IPS-18a (cell line): Measurements from ENCODE around the gene KPNA1.
"Not testable (repeated sequence)": the region's sequence is repeated elsewhere in the genome, so short reads cannot be mapped to it uniquely, and the experiment has no call there.

ENCODE experiments used
- H3K27ac ChIP-seq: one replicate; pipeline ENCODE4 v1.5.1; 2013; ENCODE audit warnings: low read length
- H3K27me3 ChIP-seq: one replicate; pipeline ENCODE4 v1.6.1; 2013; ENCODE audit warnings: mild to moderate bottlenecking, low read length; ENCODE audit not compliant: control insufficient read depth, insufficient read depth
- H3K36me3 ChIP-seq: one replicate; pipeline ENCODE4 v1.6.1; 2013; ENCODE audit warnings: low read depth, low read length; ENCODE audit not compliant: control insufficient read depth
- H3K4me1 ChIP-seq: one replicate; pipeline ENCODE4 v1.6.1; 2013; ENCODE audit warnings: low read depth, low read length; ENCODE audit not compliant: control insufficient read depth
- H3K4me3 ChIP-seq: one replicate; pipeline ENCODE4 v1.5.1; 2013; ENCODE audit warnings: low read length
- H3K9ac ChIP-seq: one replicate; pipeline ENCODE4 v1.6.1; 2013; ENCODE audit warnings: mild to moderate bottlenecking, low read length, moderate library complexity
- H3K9me3 ChIP-seq: one replicate; pipeline ENCODE4 v1.6.1; 2013; ENCODE audit warnings: low read depth, low read length; ENCODE audit not compliant: control insufficient read depth

The KPNA1 gene

GRCh38 chr3:122502139-122502538 lies 12.6 kb downstream of the KPNA1 start:
- no peaks in the 10 kb centered on the region for H3K36me3 ChIP-seq
- no peak overlapping the region for H3K27ac ChIP-seq
- H3K27me3 ChIP-seq = no peaks in the 10 kb centered on the region

GRCh38 chr3:122500964-122501363 lies 13.8 kb downstream of the KPNA1 start:
- not testable (repeated sequence) for H3K27me3 ChIP-seq, H3K9ac ChIP-seq, H3K27ac ChIP-seq, H3K36me3 ChIP-seq, H3K9me3 ChIP-seq, H3K4me3 ChIP-seq
- H3K4me1 ChIP-seq = peaks cover 19% of the 10 kb centered on the region

More at GRCh38 chr3:122502139-122502538, 12.6 kb downstream of the KPNA1 start:
- H3K9me3 ChIP-seq = no peaks in the 10 kb centered on the region
- H3K9ac ChIP-seq = no peak overlapping the region
- no peak overlapping the region for H3K4me3 ChIP-seq
- peaks cover 12% of the 10 kb centered on the region for H3K4me1 ChIP-seq

- no peak overlapping the region for H3K4me3 ChIP-seq
- no peak overlapping the region for H3K9ac ChIP-seq
- no peaks in the 10 kb centered on the region for H3K9me3 ChIP-seq
- peaks cover 19% of the 10 kb centered on the region for H3K4me1 ChIP-seq
- H3K27ac ChIP-seq = no peak overlapping the region
- H3K27me3 ChIP-seq = no peaks in the 10 kb centered on the region
- peaks cover 14% of the 10 kb centered on the region for H3K36me3 ChIP-seq
Observed at GRCh38 chr3:122498152-122498551, 16.6 kb downstream of the KPNA1 start.

- Histone ChIP-seq H3K9ac (no peak overlapping the region), H3K9me3 (no peaks in the 10 kb centered on the region), H3K4me1 (peaks cover 19% of the 10 kb centered on the region), H3K36me3 (peaks cover 20% of the 10 kb centered on the region), H3K4me3 (no peak overlapping the region), H3K27ac (no peak overlapping the region), H3K27me3 (no peaks in the 10 kb centered on the region)
Observed at GRCh38 chr3:122497425-122497824, 17.3 kb downstream of the KPNA1 start.

GRCh38 chr3:122496508-122496907 lies 18.2 kb downstream of the KPNA1 start:
- H3K36me3 ChIP-seq = peaks cover 20% of the 10 kb centered on the region
- H3K27me3 ChIP-seq = no peaks in the 10 kb centered on the region
- no peak overlapping the region for H3K9ac ChIP-seq
- peaks cover 19% of the 10 kb centered on the region for H3K4me1 ChIP-seq
- H3K27ac ChIP-seq = no peak overlapping the region
- no peaks in the 10 kb centered on the region for H3K9me3 ChIP-seq
- no peak overlapping the region for H3K4me3 ChIP-seq

- H3K36me3 ChIP-seq = peaks cover 20% of the 10 kb centered on the region
- no peak overlapping the region for H3K27ac ChIP-seq
- no peak overlapping the region for H3K9ac ChIP-seq
- H3K9me3 ChIP-seq = no peaks in the 10 kb centered on the region
- H3K4me1 ChIP-seq = peaks cover 11% of the 10 kb centered on the region
- H3K27me3 ChIP-seq = no peaks in the 10 kb centered on the region
- H3K4me3 ChIP-seq = no peak overlapping the region
Observed at GRCh38 chr3:122493296-122493695, 21.4 kb downstream of the KPNA1 start.

GRCh38 chr3:122488262-122488973 lies 26.3 kb downstream of the KPNA1 start:
- Histone ChIP-seq H3K9ac (no peak overlapping the region), H3K36me3 (peaks cover 13% of the 10 kb centered on the region), H3K9me3 (no peaks in the 10 kb centered on the region), H3K4me1 (no peaks in the 10 kb centered on the region), H3K27me3 (no peaks in the 10 kb centered on the region), H3K4me3 (no peak overlapping the region), H3K27ac (no peak overlapping the region)

- Histone ChIP-seq H3K27me3 (no peaks in the 10 kb centered on the region), H3K9ac (no peak overlapping the region), H3K4me1 (no peaks in the 10 kb centered on the region), H3K9me3 (no peaks in the 10 kb centered on the region), H3K36me3 (peaks cover 7% of the 10 kb centered on the region), H3K27ac (no peak overlapping the region), H3K4me3 (no peak overlapping the region)
Observed at GRCh38 chr3:122484985-122485384, 29.8 kb downstream of the KPNA1 start.

GRCh38 chr3:122481390-122481789 lies 33.3 kb downstream of the KPNA1 start:
- H3K9me3 ChIP-seq = no peaks in the 10 kb centered on the region
- no peaks in the 10 kb centered on the region for H3K4me1 ChIP-seq
- H3K9ac ChIP-seq = no peak overlapping the region
- peaks cover 4% of the 10 kb centered on the region for H3K36me3 ChIP-seq
- no peak overlapping the region for H3K4me3 ChIP-seq
- H3K27ac ChIP-seq = no peak overlapping the region
- H3K27me3 ChIP-seq = no peaks in the 10 kb centered on the region

- Histone ChIP-seq H3K4me1 (no peaks in the 10 kb centered on the region), H3K36me3 (no peaks in the 10 kb centered on the region), H3K9me3 (no peaks in the 10 kb centered on the region), H3K4me3 (no peak overlapping the region), H3K9ac (no peak overlapping the region), H3K27me3 (no peaks in the 10 kb centered on the region), H3K27ac (no peak overlapping the region)
Observed at GRCh38 chr3:122476532-122476931, 38.2 kb downstream of the KPNA1 start.

- H3K9ac ChIP-seq = no peak overlapping the region
- no peak overlapping the region for H3K27ac ChIP-seq
- no peaks in the 10 kb centered on the region for H3K36me3 ChIP-seq
- H3K4me1 ChIP-seq = peaks cover 9% of the 10 kb centered on the region
- H3K27me3 ChIP-seq = peaks cover 5% of the 10 kb centered on the region
- no peaks in the 10 kb centered on the region for H3K9me3 ChIP-seq
- H3K4me3 ChIP-seq = no peak overlapping the region
Observed at GRCh38 chr3:122475316-122475715, 39.4 kb downstream of the KPNA1 start.

GRCh38 chr3:122469659-122470058 lies 45.1 kb downstream of the KPNA1 start:
- Histone ChIP-seq H3K9me3 (no peaks in the 10 kb centered on the region), H3K4me3 (peak overlapping the region; percentile 35), H3K4me1 (peaks cover 33% of the 10 kb centered on the region), H3K36me3 (peaks cover 8% of the 10 kb centered on the region), H3K27ac (no peak overlapping the region), H3K9ac (peak overlapping the region; percentile 29), H3K27me3 (peaks cover 24% of the 10 kb centered on the region)
